SW 1271 (cell line): ENCODE measurements around the gene ATP13A2.

Source experiments
- DNase-seq, 2 experiments: peaks; one replicate each; lab custom pipeline; 2025; lab: John Stamatoyannopoulos, UW

The ATP13A2 gene

DNA sequence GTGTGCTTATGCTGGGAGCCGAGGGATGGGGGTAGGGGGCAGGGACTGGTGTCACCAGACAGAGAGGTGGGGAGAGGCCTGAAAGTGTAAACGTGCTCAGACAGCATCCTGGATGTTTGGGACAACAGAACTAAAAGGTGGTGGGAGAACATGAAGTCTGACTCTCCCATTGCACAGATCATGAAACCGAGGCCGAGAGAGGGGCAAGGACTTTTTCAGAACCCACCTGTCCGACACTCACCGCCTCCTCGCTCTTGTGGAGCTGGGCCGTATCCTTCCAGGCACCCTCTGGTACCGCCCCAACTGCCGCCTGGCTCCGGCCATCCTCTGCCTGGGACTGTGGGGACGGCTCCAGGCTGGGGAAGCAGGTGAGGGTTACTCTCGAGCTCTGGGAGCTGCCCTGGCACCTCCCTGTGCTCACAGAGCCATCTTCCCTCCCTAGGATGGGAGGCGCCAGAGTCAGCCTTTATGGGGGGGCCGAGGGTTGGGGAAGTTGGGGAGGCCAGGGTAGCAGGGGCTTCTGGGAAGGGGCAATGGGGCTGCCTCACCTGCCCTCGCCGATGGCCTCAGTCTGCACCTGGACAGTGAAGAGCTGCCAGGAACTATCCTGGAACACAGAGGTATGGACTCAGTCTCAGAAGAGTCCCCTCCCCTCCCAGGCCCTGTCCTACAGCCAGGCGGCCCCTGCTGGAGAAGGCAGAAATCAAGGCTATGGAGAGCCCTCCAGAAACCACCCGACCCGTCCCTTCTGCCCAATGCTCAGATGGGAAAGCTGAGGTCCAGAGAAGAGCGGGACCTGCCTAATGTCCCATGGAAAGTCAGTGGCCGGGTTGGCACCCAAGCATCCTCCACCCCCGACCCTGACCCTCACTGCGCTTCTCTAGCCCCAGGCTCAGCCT lies 7.0 kb downstream of the ATP13A2 start:
- DNase-seq = no peak

DNA sequence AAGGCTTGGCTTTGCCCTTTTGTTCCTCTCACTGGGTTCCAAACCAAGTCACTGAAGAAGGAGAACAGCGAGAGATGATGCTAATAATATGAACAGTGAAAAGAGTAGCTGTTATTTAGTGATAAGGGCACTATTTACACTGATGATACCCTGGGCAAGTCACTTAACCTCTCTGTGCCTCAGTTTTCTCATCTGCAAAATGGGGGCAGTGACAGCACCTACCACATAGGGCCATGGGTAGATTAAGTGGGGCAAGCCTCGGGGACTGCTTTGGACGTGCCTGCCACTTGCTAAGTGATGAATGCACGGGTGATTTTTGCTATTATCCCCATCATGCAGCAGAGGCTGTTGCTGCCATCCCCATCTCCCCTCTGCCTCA lies 9.2 kb downstream of the ATP13A2 start:
- DNase-seq = no peak

DNA sequence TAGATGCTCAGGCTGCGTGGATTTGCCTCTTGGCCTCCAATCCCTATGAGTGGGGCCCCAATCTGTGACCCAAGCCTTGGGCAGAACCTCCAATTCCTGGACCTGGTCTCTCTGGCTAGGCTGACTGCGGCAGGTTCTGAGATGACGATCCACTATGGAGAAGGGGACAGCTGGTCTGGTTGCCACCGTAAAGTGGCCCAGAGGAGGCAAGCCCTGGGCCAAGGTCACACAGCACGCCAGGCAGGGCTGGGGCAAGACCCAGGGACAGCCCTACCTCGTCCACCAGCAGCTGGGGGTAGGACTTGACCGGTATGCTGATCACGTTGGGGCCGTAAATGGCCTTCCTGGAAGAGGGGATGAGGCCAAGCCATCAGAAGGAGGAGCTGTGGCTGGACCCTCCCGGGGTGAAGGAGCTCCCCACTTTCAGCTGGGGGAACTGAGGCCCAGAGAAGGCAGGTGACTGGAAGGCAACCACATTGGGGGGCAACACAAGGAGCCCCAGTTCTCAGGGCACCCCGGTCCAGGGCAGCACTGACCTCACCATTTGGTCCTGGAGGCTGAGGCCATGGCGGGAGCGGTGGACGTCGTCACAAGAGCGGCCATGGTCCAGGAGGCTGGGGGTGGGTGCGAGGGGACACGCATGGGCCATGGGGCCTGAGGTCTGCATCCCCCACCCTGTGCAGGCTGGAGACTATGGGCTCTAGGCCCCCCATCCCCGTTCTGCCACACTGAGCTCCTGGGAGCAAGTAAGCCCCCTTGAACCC lies 9.8 kb downstream of the ATP13A2 start:
- no peak for DNase-seq

GRCh38 chr1:16999863-17000262 lies 11.9 kb downstream of the ATP13A2 start:
- no peak for DNase-seq

DNA sequence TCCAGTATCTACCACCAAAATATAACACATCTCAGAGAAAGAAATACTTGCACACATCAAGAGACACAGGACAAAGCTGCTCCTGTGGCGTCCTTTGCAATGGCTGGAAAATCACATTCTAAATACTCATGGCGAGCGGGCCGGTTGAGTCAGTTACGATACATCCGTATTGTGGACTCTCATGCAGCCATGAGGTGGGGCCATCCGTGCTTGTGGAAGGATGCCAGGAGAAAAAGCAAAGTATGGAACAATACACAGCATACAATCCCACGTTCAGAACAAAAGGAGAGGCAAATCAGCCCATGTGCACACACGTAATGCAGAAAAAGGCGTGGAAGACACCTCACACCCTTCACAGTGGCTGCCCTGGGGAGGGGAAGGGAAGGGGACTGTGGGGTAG lies 13.1 kb downstream of the ATP13A2 start:
- no peak for DNase-seq

- DNase-seq = no peak
Measured at GRCh38 chr1:16996845-16997244, 14.9 kb downstream of the ATP13A2 start.

GRCh38 chr1:16993521-16994038 lies 18.1 kb downstream of the ATP13A2 start:
- DNase-seq = no peak

- DNase-seq = no peak
Measured at GRCh38 chr1:16992675-16993074, 19.1 kb downstream of the ATP13A2 start.

- no peak for DNase-seq
Measured at GRCh38 chr1:16992102-16992501, 19.6 kb downstream of the ATP13A2 start.

DNA sequence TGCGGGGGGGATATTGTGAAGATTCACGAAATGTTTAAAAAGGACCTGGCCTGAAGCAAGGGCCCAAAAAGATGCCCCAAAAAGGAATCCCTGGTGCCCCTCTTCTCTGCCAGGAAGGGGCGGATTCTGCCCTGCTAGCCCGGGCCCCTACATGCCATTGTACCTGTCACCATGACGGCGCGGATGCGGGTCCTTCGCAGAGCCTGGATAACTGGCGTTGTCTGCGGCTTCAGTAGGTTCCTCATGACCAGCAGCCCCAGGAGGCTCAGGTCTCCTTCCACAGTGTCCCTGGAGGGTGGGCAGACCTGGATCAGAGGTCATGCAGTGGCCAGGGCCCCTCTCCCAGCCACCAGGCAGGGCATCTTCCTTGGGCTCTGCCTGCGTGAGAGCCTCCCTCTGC lies 20.2 kb downstream of the ATP13A2 start:
- no peak for DNase-seq

GRCh38 chr1:16989676-16990391 lies 21.9 kb downstream of the ATP13A2 start:
- DNase-seq = no peak

DNA sequence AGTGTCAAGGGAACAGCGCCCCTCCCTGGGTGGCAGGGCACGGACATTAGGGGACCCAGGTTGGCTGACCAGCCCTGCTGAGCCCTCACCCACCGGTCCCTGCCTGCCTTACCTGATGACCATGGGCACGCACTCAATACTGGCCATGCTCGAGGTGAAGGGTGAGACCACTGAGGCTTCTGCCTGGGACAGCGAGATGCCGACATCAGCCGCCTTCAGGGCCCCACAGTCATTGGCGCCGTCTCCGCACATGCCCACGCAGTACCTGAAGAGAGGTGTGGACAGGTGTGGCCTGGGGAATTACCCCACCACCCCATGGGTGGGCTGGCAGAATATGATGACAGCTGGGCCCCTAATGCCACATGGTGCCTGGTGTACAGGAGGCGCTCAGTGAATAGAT lies 23.5 kb downstream of the ATP13A2 start:
- DNase-seq = no peak

- no peak for DNase-seq
Measured at GRCh38 chr1:16986962-16987361, 24.8 kb downstream of the ATP13A2 start.

DNA sequence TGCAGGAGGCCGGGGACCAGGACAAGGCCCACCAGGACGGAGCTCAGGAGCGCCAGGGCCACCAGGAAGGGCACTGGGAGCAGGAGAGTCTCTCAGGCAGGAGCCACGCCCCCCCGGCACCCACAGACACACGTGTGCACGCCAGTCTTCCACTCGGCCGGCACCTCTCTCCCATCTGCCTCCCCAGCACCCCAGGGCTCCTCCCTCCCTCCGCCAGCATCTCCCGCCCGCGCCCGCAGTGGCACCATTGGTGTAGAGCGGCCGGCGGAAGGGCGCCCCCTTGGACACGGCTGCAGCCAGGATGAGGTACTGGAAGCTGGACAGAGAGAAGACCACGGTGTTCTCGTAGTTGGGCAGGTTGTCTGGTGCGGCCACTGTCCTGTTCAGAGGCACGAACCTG lies 25.2 kb downstream of the ATP13A2 start:
- DNase-seq = no peak

DNA sequence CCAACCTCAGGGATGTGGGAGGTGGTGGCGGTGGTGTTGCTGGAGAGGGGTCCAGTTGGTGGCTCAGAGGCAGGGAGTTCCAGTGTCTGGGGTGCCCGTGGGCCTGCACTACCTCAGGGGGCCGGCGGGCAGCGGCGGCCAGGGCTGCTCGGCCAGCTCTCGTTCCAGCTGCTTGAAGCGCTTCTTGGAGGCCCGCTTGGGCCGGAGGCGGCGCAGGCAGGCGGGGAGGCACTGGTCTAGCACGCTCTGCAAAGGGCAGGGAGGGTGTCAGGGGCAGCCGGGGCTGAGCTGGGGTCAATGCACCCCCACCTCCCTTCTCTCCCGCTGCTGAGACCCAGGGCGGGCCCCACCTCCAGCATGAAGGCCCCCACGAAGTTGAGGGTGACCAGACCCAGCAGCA lies 25.6 kb downstream of the ATP13A2 start:
- DNase-seq = no peak

DNA sequence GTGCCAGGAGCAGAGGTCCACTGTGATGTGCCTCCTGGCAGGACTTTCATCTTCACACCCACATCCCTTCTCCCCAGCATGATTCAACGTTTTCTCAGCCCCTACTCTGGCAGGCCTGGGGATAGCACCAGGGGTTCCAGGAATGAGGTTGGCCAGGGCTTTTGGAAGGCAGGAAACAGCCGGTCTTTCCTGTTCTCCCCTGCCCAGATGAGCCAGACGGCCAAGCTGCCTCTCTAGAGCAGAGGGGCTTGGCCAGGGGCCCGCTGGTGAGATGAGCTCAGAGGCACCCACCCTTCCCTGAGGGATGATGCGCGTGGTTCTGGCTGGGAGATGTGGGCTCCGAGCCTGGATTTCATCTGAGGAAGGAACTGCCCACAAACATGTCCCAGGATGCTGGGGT lies 27.0 kb downstream of the ATP13A2 start:
- DNase-seq = no peak

- DNase-seq = no peak
Measured at GRCh38 chr1:16983649-16984048, 28.1 kb downstream of the ATP13A2 start.

DNA sequence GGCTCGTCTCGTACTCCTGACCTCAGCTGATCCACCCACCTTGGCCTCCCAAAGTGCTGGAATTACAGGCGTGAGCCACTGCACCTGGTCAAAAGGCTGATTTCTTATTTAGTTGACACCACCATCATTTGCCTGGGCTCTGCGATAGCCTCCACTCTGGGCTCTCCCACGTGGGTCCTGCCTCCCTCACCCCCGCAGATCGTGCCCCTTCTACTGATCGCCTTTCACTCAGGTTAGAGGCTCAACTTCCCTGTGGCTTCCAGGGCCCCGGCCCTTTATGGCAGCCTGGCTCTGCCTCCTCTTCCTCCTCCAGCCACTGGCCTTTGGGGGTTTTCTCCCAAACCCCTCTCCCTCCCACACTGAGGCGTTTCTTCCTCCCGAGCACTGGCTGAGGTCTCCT lies 28.8 kb downstream of the ATP13A2 start:
- no peak for DNase-seq

GRCh38 chr1:16981269-16981849 lies 30.4 kb downstream of the ATP13A2 start:
- DNase-seq = no peak

- no peak for DNase-seq
Measured at GRCh38 chr1:16980473-16981268, 31.1 kb downstream of the ATP13A2 start, which contains the start of gene MFAP2. TSS of gene MFAP2 (minus strand) at chr1:16980620. CDS start at chr1:16978273, 2,347 bp downstream.
